HFFc6 (cell line): Measurements from ENCODE around the gene SLC51B. TPM values are rescaled to one million over a fixed set of nuclear protein-coding genes. Genes with fewer than 3 reads are reported as not detected.
"Not testable (repeated sequence)": the region's sequence is repeated elsewhere in the genome, so short reads cannot be mapped to it uniquely, and the experiment has no call there.

Source experiments
- DNase-seq: peaks from one replicate; pipeline ENCODE4 v3.0.0-alpha.2; 2018
- H3K27ac Mint-ChIP-seq: 2 replicates; pipeline ENCODE4 v1.8.0; 2020; ENCODE audit warnings: mild to moderate bottlenecking, mixed read lengths
- H3K27me3 Mint-ChIP-seq: 2 replicates; pipeline ENCODE4 v1.8.0; 2021; ENCODE audit warnings: mild to moderate bottlenecking, moderate library complexity, mixed read lengths; ENCODE audit not compliant: insufficient read depth
- H3K36me3 Mint-ChIP-seq: 2 replicates; pipeline ENCODE4 v1.8.0; 2021; ENCODE audit warnings: low read depth, mixed read lengths
- H3K4me1 Mint-ChIP-seq: 2 replicates; pipeline ENCODE4 v1.8.0; 2020; ENCODE audit warnings: low read depth, mixed read lengths
- H3K4me3 Mint-ChIP-seq: 2 replicates; pipeline ENCODE4 v1.8.0; 2020; ENCODE audit warnings: mild to moderate bottlenecking, moderate library complexity, mixed read lengths
- H3K9me3 Mint-ChIP-seq: 2 replicates; pipeline ENCODE4 v1.8.0; 2020; ENCODE audit warnings: mild to moderate bottlenecking, mixed read lengths
- total RNA-seq, 6 experiments: library from RNA; stranded (reverse); fragmentation: NEBNext Ultra II Directional; extraction: Animal tissue kit (Norgen Biotek cat#: 25700); gene quantifications; 2 replicates in 1 of 6; 3 replicates in 5 of 6; pipeline ENCODE4 v1.2.3, GENCODE V29; 2021
- TF ChIP-seq, protein P1 (sequence below): fragments of 200-600 bp; sonication (generic); IDR thresholded peaks from 2 replicates; pipeline ENCODE4 v1.5.0; 2021; ENCODE audit warnings: antibody characterized with exemption, mild to moderate bottlenecking

The SLC51B gene
- total RNA-seq, 6 experiments from 2014 or later, result not detected

DNA sequence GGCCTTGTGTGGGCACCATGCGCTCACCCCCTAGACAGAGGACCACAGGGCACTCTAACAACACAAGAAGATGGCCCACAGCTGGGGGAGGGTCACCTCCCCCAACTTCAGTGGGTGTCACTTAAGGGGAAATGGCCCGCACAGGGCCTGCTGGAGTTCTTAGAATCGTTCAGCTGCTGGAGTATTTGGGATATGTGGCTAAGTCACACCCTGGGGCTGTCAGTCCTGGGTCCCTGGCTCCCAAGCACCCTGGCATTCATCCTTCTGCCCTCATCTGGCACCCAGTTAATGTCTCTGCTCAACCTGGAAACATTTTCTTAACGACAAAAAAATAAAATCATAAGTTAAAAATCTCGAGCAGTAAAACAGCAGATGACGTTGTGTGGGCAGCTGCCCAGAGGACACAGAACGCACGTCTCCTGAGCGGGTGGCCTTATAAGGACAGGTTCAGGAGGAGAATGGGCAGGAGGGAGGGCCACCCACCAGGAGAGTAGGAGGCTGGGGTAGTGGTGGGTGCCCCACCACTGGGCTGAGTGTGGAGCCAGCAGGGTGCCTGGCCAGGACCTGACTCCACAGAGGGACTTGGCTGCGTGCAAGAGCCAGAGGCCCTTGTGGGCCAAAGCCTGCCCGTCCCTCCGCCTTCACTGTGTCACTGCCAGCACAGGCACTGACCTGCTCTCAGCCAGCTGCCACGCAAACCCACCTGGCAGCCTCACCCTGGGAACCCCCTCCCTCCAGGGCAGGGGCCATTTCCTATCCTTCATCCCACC, 42.9 kb downstream of the SLC51B start:
- TF ChIP-seq, protein P1, sequence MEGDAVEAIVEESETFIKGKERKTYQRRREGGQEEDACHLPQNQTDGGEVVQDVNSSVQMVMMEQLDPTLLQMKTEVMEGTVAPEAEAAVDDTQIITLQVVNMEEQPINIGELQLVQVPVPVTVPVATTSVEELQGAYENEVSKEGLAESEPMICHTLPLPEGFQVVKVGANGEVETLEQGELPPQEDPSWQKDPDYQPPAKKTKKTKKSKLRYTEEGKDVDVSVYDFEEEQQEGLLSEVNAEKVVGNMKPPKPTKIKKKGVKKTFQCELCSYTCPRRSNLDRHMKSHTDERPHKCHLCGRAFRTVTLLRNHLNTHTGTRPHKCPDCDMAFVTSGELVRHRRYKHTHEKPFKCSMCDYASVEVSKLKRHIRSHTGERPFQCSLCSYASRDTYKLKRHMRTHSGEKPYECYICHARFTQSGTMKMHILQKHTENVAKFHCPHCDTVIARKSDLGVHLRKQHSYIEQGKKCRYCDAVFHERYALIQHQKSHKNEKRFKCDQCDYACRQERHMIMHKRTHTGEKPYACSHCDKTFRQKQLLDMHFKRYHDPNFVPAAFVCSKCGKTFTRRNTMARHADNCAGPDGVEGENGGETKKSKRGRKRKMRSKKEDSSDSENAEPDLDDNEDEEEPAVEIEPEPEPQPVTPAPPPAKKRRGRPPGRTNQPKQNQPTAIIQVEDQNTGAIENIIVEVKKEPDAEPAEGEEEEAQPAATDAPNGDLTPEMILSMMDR, result no peak
- no peaks in the 10 kb centered on the region for H3K9me3 Mint-ChIP-seq
- no peak for DNase-seq
- H3K36me3 Mint-ChIP-seq, result no peaks in the 10 kb centered on the region
- H3K27me3 Mint-ChIP-seq, result peaks cover 12% of the 10 kb centered on the region
- H3K4me3 Mint-ChIP-seq, result no peak overlapping the region
- H3K4me1 Mint-ChIP-seq, result peaks cover 7% of the 10 kb centered on the region
- no peak overlapping the region for H3K27ac Mint-ChIP-seq

GRCh38 chr15:65088643-65089021, 43.4 kb downstream of the SLC51B start:
- Mint-ChIP-seq H3K27me3 (peaks cover 12% of the 10 kb centered on the region), H3K9me3 (no peaks in the 10 kb centered on the region), H3K36me3 (no peaks in the 10 kb centered on the region), H3K4me3 (no peak overlapping the region), H3K4me1 (peaks cover 6% of the 10 kb centered on the region; the same call in 1 of the 2 replicates), H3K27ac (no peak overlapping the region)
- TF ChIP-seq, protein P1, result no peak
- no peak for DNase-seq

GRCh38 chr15:65089206-65089824, 44.1 kb downstream of the SLC51B start:
- H3K9me3 Mint-ChIP-seq, result no peaks in the 10 kb centered on the region
- H3K27ac Mint-ChIP-seq, result no peak overlapping the region
- no peak for DNase-seq
- no peak overlapping the region for H3K4me3 Mint-ChIP-seq
- H3K4me1 Mint-ChIP-seq, result peaks cover 6% of the 10 kb centered on the region; the same call in 1 of the 2 replicates
- TF ChIP-seq, protein P1, result no peak
- no peaks in the 10 kb centered on the region for H3K36me3 Mint-ChIP-seq
- peaks cover 12% of the 10 kb centered on the region for H3K27me3 Mint-ChIP-seq

- TF ChIP-seq, protein P1, result no peak
- Mint-ChIP-seq H3K36me3 (no peaks in the 10 kb centered on the region), H3K9me3 (no peaks in the 10 kb centered on the region), H3K4me1 (no peaks in the 10 kb centered on the region), H3K27me3 (no peaks in the 10 kb centered on the region; the same call in 1 of the 2 replicates), H3K4me3 (no peak overlapping the region), H3K27ac (no peak overlapping the region)
- DNase-seq, result no peak
Measured at GRCh38 chr15:65091946-65092770, 47.0 kb downstream of the SLC51B start.

DNA sequence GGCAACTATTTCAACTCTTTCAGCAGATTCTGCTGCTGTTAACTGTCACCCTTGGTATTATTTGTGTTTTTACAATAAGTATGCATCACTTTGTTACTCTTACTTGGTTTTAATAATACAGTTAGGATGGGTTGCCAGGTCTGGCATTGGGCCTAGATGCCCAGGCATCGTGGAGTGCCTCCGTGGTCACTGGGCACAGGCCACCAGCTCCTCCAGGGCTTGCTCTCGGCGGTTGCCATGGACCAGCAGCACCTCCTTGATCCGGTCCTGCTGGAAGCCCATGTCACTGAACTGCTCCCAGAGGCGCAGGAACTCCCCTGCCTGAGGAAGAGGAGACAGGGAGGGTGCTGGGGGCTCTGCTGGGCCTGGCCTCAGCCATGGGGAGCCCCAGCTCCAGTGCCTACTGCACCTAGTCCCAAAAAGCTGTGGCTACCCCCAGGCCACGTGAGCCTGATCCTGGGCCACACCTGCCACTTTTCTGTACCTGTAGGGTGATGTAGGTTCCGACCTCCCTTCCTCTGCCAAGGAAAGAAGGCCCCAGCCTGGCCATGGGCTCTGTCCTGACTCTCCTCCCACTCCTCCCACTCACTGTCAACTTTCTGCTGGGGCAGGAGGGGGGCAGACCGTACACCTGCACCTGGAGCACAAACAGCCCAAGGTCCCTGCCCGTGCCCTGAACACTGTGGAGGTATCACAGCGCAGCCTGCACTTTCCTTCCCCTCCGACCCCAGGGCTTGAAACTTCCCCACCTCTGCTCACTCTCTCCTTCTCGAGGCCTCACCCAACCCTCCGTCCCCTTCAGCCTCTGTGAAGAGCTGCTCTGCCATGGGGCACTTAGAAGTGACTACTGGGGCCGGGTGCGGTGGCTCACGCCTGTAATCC, 48.0 kb downstream of the SLC51B start:
- Mint-ChIP-seq H3K4me1 (no peaks in the 10 kb centered on the region), H3K36me3 (peaks cover 2% of the 10 kb centered on the region)
- no peak for DNase-seq

GRCh38 chr15:65093793-65094170, 48.6 kb downstream of the SLC51B start:
- not testable (repeated sequence) for H3K27me3 Mint-ChIP-seq, H3K4me1 Mint-ChIP-seq, DNase-seq, H3K4me3 Mint-ChIP-seq, H3K9me3 Mint-ChIP-seq, H3K36me3 Mint-ChIP-seq
- 0 out of 2 replicates have a peak overlapping the region, but pooled peaks have one; percentile 5 for H3K27ac Mint-ChIP-seq

More for the DNA sequence above, 48.0 kb downstream of the SLC51B start:
- Mint-ChIP-seq H3K27ac (no peak overlapping the region), H3K4me3 (no peak overlapping the region), H3K27me3 (no peaks in the 10 kb centered on the region; the same call in 1 of the 2 replicates), H3K9me3 (no peaks in the 10 kb centered on the region)
- TF ChIP-seq, protein P1, result no peak
